ENCODE measurements around the gene TOR1AIP2. TPM values are rescaled to one million over a fixed set of nuclear protein-coding genes. Genes with fewer than 3 reads are reported as not detected.
"Not testable (repeated sequence)": the region's sequence is repeated elsewhere in the genome, so short reads cannot be mapped to it uniquely, and the experiment has no call there.

Gene TOR1AIP2
- total RNA-seq, 1 experiment from 2014 or later, result 121 TPM

- H3K4me1 Mint-ChIP-seq (ENCODE audit: low read depth, unreplicated experiment), result peaks cover 10% of the 10 kb centered on the region
- no peaks in the 10 kb centered on the region for H3K9me3 Mint-ChIP-seq (ENCODE audit: low read depth, unreplicated experiment)
- TF ChIP-seq CTCF (IDR thresholded peaks at IDR 0.05; ENCODE audit: unreplicated experiment), result no peak
- H3K27ac Mint-ChIP-seq (ENCODE audit: unreplicated experiment), result no peak overlapping the region
- no TSS peak for BruUV-seq (replicated peaks)
- H3K36me3 Mint-ChIP-seq (ENCODE audit: insufficient read depth, unreplicated experiment), result no peaks in the 10 kb centered on the region
- DNase-seq, result no peak
- H3K4me3 Mint-ChIP-seq (ENCODE audit: low read depth, unreplicated experiment), result no peak overlapping the region
- intact Hi-C loops (cut with micrococcal nuclease; ENCODE audit: unreplicated experiment), result no loop called here
- peaks cover 76% of the 10 kb centered on the region for H3K27me3 Mint-ChIP-seq (ENCODE audit: unreplicated experiment)
- CTCF ChIA-PET, result interaction anchor here (1.1 kb wide), 1 partner anchor 104 kb away, joined by 3 read pairs; no protein-coding TSS in a partner anchor
Measured at GRCh38 chr1:179807291-179807690, 70.3 kb downstream of the TOR1AIP2 start.

- BruUV-seq (replicated peaks), result no TSS peak
- H3K9me3 Mint-ChIP-seq (ENCODE audit: low read depth, unreplicated experiment), result no peaks in the 10 kb centered on the region
- DNase-seq, result no peak
- no peak overlapping the region for H3K4me3 Mint-ChIP-seq (ENCODE audit: low read depth, unreplicated experiment)
- H3K27me3 Mint-ChIP-seq (ENCODE audit: unreplicated experiment), result peaks cover 76% of the 10 kb centered on the region
- H3K36me3 Mint-ChIP-seq (ENCODE audit: insufficient read depth, unreplicated experiment), result no peaks in the 10 kb centered on the region
- H3K4me1 Mint-ChIP-seq (ENCODE audit: low read depth, unreplicated experiment), result peaks cover 10% of the 10 kb centered on the region
- CTCF ChIA-PET, result no interaction called here
- intact Hi-C loops (cut with micrococcal nuclease; ENCODE audit: unreplicated experiment), result no loop called here
- no peak overlapping the region for H3K27ac Mint-ChIP-seq (ENCODE audit: unreplicated experiment)
- TF ChIP-seq CTCF (IDR thresholded peaks at IDR 0.05; ENCODE audit: unreplicated experiment), result no peak
Measured at GRCh38 chr1:179806333-179806732, 71.3 kb downstream of the TOR1AIP2 start.

GRCh38 chr1:179805291-179806195, 72.1 kb downstream of the TOR1AIP2 start:
- no peaks in the 10 kb centered on the region for H3K36me3 Mint-ChIP-seq (ENCODE audit: insufficient read depth, unreplicated experiment)
- CTCF ChIA-PET, result interaction anchor here (0.9 to 1.1 kb wide), 2 partner anchors 9 to 14 kb away, joined by 3 read pairs; no protein-coding TSS in a partner anchor

GRCh38 chr1:179804417-179804816, 73.2 kb downstream of the TOR1AIP2 start:
- H3K27ac Mint-ChIP-seq (ENCODE audit: unreplicated experiment); H3K36me3 Mint-ChIP-seq (ENCODE audit: insufficient read depth, unreplicated experiment); BruUV-seq (replicated peaks); H3K9me3 Mint-ChIP-seq (ENCODE audit: low read depth, unreplicated experiment); H3K4me1 Mint-ChIP-seq (ENCODE audit: low read depth, unreplicated experiment); DNase-seq; H3K4me3 Mint-ChIP-seq (ENCODE audit: low read depth, unreplicated experiment); intact Hi-C loops (cut with micrococcal nuclease; ENCODE audit: unreplicated experiment): not testable (repeated sequence)
- H3K27me3 Mint-ChIP-seq (ENCODE audit: unreplicated experiment), result peaks cover 76% of the 10 kb centered on the region
- CTCF ChIA-PET, result interaction anchor here (1.1 kb wide), 1 partner anchor 13 kb away, joined by 3 read pairs; no protein-coding TSS in a partner anchor

More at GRCh38 chr1:179805291-179806195, 72.1 kb downstream of the TOR1AIP2 start:
- Mint-ChIP-seq H3K4me1 (ENCODE audit: low read depth, unreplicated experiment) (peaks cover 10% of the 10 kb centered on the region), H3K9me3 (ENCODE audit: low read depth, unreplicated experiment) (no peaks in the 10 kb centered on the region), H3K4me3 (ENCODE audit: low read depth, unreplicated experiment) (no peak overlapping the region), H3K27ac (ENCODE audit: unreplicated experiment) (no peak overlapping the region), H3K27me3 (ENCODE audit: unreplicated experiment) (peaks cover 76% of the 10 kb centered on the region)
- intact Hi-C loops (cut with micrococcal nuclease; ENCODE audit: unreplicated experiment), result no loop called here
- DNase-seq, result no peak
- TF ChIP-seq CTCF (IDR thresholded peaks at IDR 0.05; ENCODE audit: unreplicated experiment), result no peak
- no TSS peak for BruUV-seq (replicated peaks)

- BruUV-seq (replicated peaks), result no TSS peak
- H3K27ac Mint-ChIP-seq (ENCODE audit: unreplicated experiment), result no peak overlapping the region
- H3K9me3 Mint-ChIP-seq (ENCODE audit: low read depth, unreplicated experiment), result no peaks in the 10 kb centered on the region
- CTCF ChIA-PET, result no interaction called here
- H3K36me3 Mint-ChIP-seq (ENCODE audit: insufficient read depth, unreplicated experiment), result no peaks in the 10 kb centered on the region
- H3K4me1 Mint-ChIP-seq (ENCODE audit: low read depth, unreplicated experiment), result no peaks in the 10 kb centered on the region
- no peak for DNase-seq
- intact Hi-C loops (cut with micrococcal nuclease; ENCODE audit: unreplicated experiment), result no loop called here
- peaks cover 79% of the 10 kb centered on the region for H3K27me3 Mint-ChIP-seq (ENCODE audit: unreplicated experiment)
- TF ChIP-seq CTCF (IDR thresholded peaks at IDR 0.05; ENCODE audit: unreplicated experiment), result no peak
- no peak overlapping the region for H3K4me3 Mint-ChIP-seq (ENCODE audit: low read depth, unreplicated experiment)
Measured at GRCh38 chr1:179803918-179804317, 73.7 kb downstream of the TOR1AIP2 start.

All from Calu3 (cell line).